Measurements from ENCODE around the gene LIN9. TPM values are rescaled to one million over a fixed set of nuclear protein-coding genes. Genes with fewer than 3 reads are reported as not detected.
A peak's percentile ranks its signal among the peaks of the same experiment; 100 is the strongest.

The LIN9 gene
- total and polyA plus RNA-seq, 2 experiments from 2014 or later, result 3.9 to 4.0 TPM

DNA sequence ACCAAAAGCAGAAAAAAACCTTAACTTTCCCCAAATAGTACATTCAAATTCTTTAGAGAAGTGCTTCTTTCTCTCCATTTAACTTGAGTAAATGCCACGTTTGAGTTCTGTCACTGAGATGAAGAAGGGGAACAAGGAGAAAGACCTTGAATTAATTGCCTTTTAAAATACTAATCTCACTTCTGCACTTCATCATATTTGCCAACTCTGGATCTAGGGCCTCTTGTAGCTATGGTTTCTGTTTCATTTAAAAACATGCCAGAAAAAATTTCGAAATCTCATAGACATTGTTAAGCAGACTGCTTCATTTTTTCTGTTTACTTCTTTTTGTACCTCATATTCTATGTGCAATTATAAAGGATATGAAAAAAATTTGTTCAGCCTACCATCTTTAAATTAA is 60.9 kb downstream of the LIN9 start:
- no peaks in the 10 kb centered on the region for H3K27me3 ChIP-seq (replicated peaks; ENCODE audit: insufficient read depth)
- 54 to 62% methylated on average over 2 of the region's 2 CpGs for WGBS, 2 experiments (ENCODE audit: low coverage in 1 of 2, low lambda C conversion rate in 2 of 2, missing lambda C conversion rate in 2 of 2)

DNA sequence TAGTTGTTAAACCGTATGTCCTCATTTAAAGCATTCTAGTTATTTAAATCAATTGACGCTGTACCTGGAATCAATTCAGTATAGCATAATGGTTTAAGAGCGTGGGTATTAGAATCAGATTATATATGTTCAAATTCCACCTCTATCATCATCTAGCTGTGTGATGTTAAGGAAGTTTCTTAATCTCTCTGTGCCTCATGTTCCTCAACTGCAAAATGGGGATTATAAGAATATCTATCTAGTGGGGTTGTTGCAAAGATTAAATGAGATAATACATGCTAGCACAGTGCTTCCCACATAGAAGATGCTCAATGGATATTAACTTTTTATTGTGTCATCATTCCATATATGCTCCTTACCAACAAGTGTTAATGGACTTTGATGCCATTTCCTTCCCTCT is 69.5 kb downstream of the LIN9 start:
- TF ChIP-seq EZH2phosphoT487 (IDR thresholded peaks at IDR 0.05; ENCODE audit: insufficient read depth, low read depth) (no peak), EZH2 (IDR thresholded peaks at IDR 0.05; ENCODE audit: insufficient read depth, poor library complexity, severe bottlenecking) (no peak)
- no peaks in the 10 kb centered on the region for H3K9me2 ChIP-seq (ENCODE audit: insufficient read depth)
- no peaks in the 10 kb centered on the region for H3K36me3 ChIP-seq (ENCODE audit: low read depth)
- H3K27me3 ChIP-seq (replicated peaks; ENCODE audit: insufficient read depth), result no peaks in the 10 kb centered on the region
- H3F3A ChIP-seq (ENCODE audit: insufficient read depth), result no peaks in the 10 kb centered on the region
- H3K27ac ChIP-seq, result no peak overlapping the region
- H3K9me3 ChIP-seq (ENCODE audit: low read depth), result no peaks in the 10 kb centered on the region
- DNase-seq, result no peak
- 97 to 98% methylated on average over 3 of the region's 3 CpGs for WGBS, 2 experiments (ENCODE audit: low coverage in 1 of 2, low lambda C conversion rate in 2 of 2, missing lambda C conversion rate in 2 of 2)
- no peak overlapping the region for H2AFZ ChIP-seq
- no peak overlapping the region for H3K4me2 ChIP-seq (ENCODE audit: unreplicated experiment)
- H3K79me2 ChIP-seq (ENCODE audit: insufficient read depth), result no peaks in the 10 kb centered on the region
- no peaks in the 10 kb centered on the region for H3K4me1 ChIP-seq (ENCODE audit: insufficient read depth)
- no peak overlapping the region for H3K9ac ChIP-seq
- in situ Hi-C loops (cut with MboI), result no loop called here
- no peaks in the 10 kb centered on the region for H4K20me1 ChIP-seq (ENCODE audit: insufficient read depth)
- no peak overlapping the region for H3K4me3 ChIP-seq

More for the DNA sequence above, 60.9 kb downstream of the LIN9 start:
- DNase-seq, result peak; percentile 56
- Histone ChIP-seq H3K9me2 (ENCODE audit: insufficient read depth) (no peaks in the 10 kb centered on the region), H3K4me3 (no peak overlapping the region), H3F3A (ENCODE audit: insufficient read depth) (no peaks in the 10 kb centered on the region), H3K4me1 (ENCODE audit: insufficient read depth) (no peaks in the 10 kb centered on the region), H4K20me1 (ENCODE audit: insufficient read depth) (no peaks in the 10 kb centered on the region), H3K36me3 (ENCODE audit: low read depth) (no peaks in the 10 kb centered on the region), H3K79me2 (ENCODE audit: insufficient read depth) (no peaks in the 10 kb centered on the region), H3K9ac (no peak overlapping the region), H3K27ac (no peak overlapping the region), H2AFZ (no peak overlapping the region), H3K9me3 (ENCODE audit: low read depth) (no peaks in the 10 kb centered on the region), H3K4me2 (ENCODE audit: unreplicated experiment) (no peak overlapping the region)
- in situ Hi-C loops (cut with MboI), result no loop called here
- TF ChIP-seq EZH2 (IDR thresholded peaks at IDR 0.05; ENCODE audit: insufficient read depth, poor library complexity, severe bottlenecking) (no peak), EZH2phosphoT487 (IDR thresholded peaks at IDR 0.05; ENCODE audit: insufficient read depth, low read depth) (no peak)

DNA sequence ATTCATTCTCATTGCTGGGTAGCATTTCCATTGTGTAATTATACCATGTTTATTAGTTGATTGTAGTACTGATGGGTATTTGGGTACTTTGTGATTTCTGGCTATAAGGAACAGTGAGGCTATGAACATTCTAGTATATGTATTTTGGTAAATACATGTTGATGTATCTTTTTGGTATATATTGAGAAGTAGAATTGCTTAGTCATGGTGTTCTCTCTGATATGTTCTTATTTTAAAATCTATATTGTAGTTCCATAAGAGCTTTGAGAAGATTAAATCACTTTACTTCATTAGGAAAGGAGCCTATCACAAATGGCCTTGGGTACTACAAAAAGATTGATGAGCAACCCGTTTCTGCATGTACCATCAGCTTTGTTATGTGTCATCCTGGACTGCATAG is 72.1 kb downstream of the LIN9 start:
- no peaks in the 10 kb centered on the region for H3K79me2 ChIP-seq (ENCODE audit: insufficient read depth)

DNA sequence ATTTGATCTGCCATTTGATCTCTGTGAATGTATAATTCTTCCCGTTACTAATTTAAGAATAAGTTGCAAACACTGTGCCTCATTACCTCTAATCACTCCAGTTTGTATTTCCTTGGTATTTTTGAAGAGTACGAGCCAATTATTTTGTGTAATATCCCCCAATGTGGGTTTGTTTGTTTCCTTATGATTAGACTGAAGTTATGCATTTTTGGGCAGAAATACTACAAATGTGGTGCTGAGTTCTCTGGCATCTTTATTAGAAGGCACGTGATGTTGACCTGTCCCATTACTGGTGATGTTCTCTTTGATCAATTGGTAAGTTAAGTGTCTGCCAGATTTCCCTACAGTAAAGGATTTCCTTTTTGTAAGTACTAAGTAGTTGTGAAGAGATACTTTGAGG is 75.2 kb downstream of the LIN9 start:
- H3K27me3 ChIP-seq (replicated peaks; ENCODE audit: insufficient read depth), result no peaks in the 10 kb centered on the region
- DNase-seq, result no peak
- 83% methylated on average over 3 of the region's 3 CpGs for WGBS, 2 experiments (ENCODE audit: low coverage in 1 of 2, low lambda C conversion rate in 2 of 2, missing lambda C conversion rate in 2 of 2)
- no peak overlapping the region for H3K4me3 ChIP-seq
- no peak overlapping the region for H3K27ac ChIP-seq
- no peak overlapping the region for H2AFZ ChIP-seq
- no peak overlapping the region for H3K4me2 ChIP-seq (ENCODE audit: unreplicated experiment)
- H3K4me1 ChIP-seq (ENCODE audit: insufficient read depth), result no peaks in the 10 kb centered on the region
- no peaks in the 10 kb centered on the region for H3F3A ChIP-seq (ENCODE audit: insufficient read depth)
- H3K36me3 ChIP-seq (ENCODE audit: low read depth), result no peaks in the 10 kb centered on the region
- no peaks in the 10 kb centered on the region for H3K9me2 ChIP-seq (ENCODE audit: insufficient read depth)
- no peaks in the 10 kb centered on the region for H3K9me3 ChIP-seq (ENCODE audit: low read depth)
- H3K9ac ChIP-seq, result no peak overlapping the region
- H4K20me1 ChIP-seq (ENCODE audit: insufficient read depth), result no peaks in the 10 kb centered on the region
- in situ Hi-C loops (cut with MboI), result no loop called here
- TF ChIP-seq EZH2phosphoT487 (IDR thresholded peaks at IDR 0.05; ENCODE audit: insufficient read depth, low read depth), result no peak
- TF ChIP-seq EZH2 (IDR thresholded peaks at IDR 0.05; ENCODE audit: insufficient read depth, poor library complexity, severe bottlenecking), result no peak
- no peaks in the 10 kb centered on the region for H3K79me2 ChIP-seq (ENCODE audit: insufficient read depth)

More for the DNA sequence above, 72.1 kb downstream of the LIN9 start:
- no peak overlapping the region for H3K27ac ChIP-seq
- no peaks in the 10 kb centered on the region for H3K9me2 ChIP-seq (ENCODE audit: insufficient read depth)
- in situ Hi-C loops (cut with MboI), result no loop called here
- no peak overlapping the region for H2AFZ ChIP-seq
- H3K9ac ChIP-seq, result no peak overlapping the region
- no peak overlapping the region for H3K4me3 ChIP-seq
- no peak for DNase-seq
- H3F3A ChIP-seq (ENCODE audit: insufficient read depth), result no peaks in the 10 kb centered on the region
- H3K36me3 ChIP-seq (ENCODE audit: low read depth), result no peaks in the 10 kb centered on the region
- no peaks in the 10 kb centered on the region for H4K20me1 ChIP-seq (ENCODE audit: insufficient read depth)
- 100% methylated on average over 1 of the region's 1 CpG for WGBS, 2 experiments (ENCODE audit: low coverage in 1 of 2, low lambda C conversion rate in 2 of 2, missing lambda C conversion rate in 2 of 2)
- H3K4me2 ChIP-seq (ENCODE audit: unreplicated experiment), result no peak overlapping the region
- no peaks in the 10 kb centered on the region for H3K4me1 ChIP-seq (ENCODE audit: insufficient read depth)
- no peaks in the 10 kb centered on the region for H3K27me3 ChIP-seq (replicated peaks; ENCODE audit: insufficient read depth)
- H3K9me3 ChIP-seq (ENCODE audit: low read depth), result no peaks in the 10 kb centered on the region
- TF ChIP-seq EZH2phosphoT487 (IDR thresholded peaks at IDR 0.05; ENCODE audit: insufficient read depth, low read depth) (no peak), EZH2 (IDR thresholded peaks at IDR 0.05; ENCODE audit: insufficient read depth, poor library complexity, severe bottlenecking) (no peak)

DNA sequence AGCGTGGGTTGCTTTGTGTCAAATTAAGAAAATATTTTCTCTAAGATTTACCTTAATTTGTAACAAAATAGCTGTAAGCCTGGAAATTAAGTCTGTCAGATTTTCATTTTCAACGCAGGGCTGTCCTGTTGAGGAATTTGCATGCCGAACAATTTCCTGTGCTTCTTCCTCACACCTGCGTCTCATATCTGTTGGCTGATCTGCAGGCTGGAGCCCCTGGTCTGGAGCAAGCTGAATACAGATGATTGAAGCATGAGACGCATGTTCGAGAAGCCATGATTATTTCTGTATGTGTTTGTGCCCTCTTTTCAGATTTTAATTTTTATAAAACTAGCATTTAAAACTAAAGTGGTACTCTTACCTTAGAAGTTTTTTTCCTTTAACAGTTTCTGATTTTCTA is 75.7 kb downstream of the LIN9 start:
- Histone ChIP-seq H3K9ac (no peak overlapping the region), H3K9me2 (ENCODE audit: insufficient read depth) (no peaks in the 10 kb centered on the region), H3F3A (ENCODE audit: insufficient read depth) (no peaks in the 10 kb centered on the region), H3K4me2 (ENCODE audit: unreplicated experiment) (no peak overlapping the region), H2AFZ (no peak overlapping the region), H3K4me3 (no peak overlapping the region), H3K79me2 (ENCODE audit: insufficient read depth) (no peaks in the 10 kb centered on the region), H3K27me3 (replicated peaks; ENCODE audit: insufficient read depth) (no peaks in the 10 kb centered on the region), H3K4me1 (ENCODE audit: insufficient read depth) (no peaks in the 10 kb centered on the region), H3K9me3 (ENCODE audit: low read depth) (no peaks in the 10 kb centered on the region), H4K20me1 (ENCODE audit: insufficient read depth) (no peaks in the 10 kb centered on the region), H3K36me3 (ENCODE audit: low read depth) (no peaks in the 10 kb centered on the region), H3K27ac (no peak overlapping the region)
- WGBS, 2 experiments (ENCODE audit: low coverage in 1 of 2, low lambda C conversion rate in 2 of 2, missing lambda C conversion rate in 2 of 2), result 91 to 92% methylated on average over 6 of the region's 6 CpGs
- TF ChIP-seq EZH2 (IDR thresholded peaks at IDR 0.05; ENCODE audit: insufficient read depth, poor library complexity, severe bottlenecking), result no peak
- TF ChIP-seq EZH2phosphoT487 (IDR thresholded peaks at IDR 0.05; ENCODE audit: insufficient read depth, low read depth), result no peak
- in situ Hi-C loops (cut with MboI), result no loop called here
- no peak for DNase-seq
